CD1c-positive myeloid dendritic cell (primary cell): ENCODE data around the gene APMAP.
"Not testable (repeated sequence)": the region's sequence is repeated elsewhere in the genome, so short reads cannot be mapped to it uniquely, and the experiment has no call there.

Experiments
- DNase-seq: peaks from one replicate; pipeline ENCODE4 v3.0.0-alpha.2; 2016; ENCODE audit errors: extremely low spot score

APMAP gene

GRCh38 chr20:24933266-24933908 lies 59.2 kb downstream of the APMAP start:
- DNase-seq = no peak

GRCh38 chr20:24931893-24932292 lies 60.7 kb downstream of the APMAP start:
- not testable (repeated sequence) for DNase-seq

- not testable (repeated sequence) for DNase-seq
Observed at GRCh38 chr20:24930724-24931688, 61.5 kb downstream of the APMAP start.

- not testable (repeated sequence) for DNase-seq
Observed at GRCh38 chr20:24929867-24930723, 62.5 kb downstream of the APMAP start.

- not testable (repeated sequence) for DNase-seq
Observed at GRCh38 chr20:24929259-24929658, 63.3 kb downstream of the APMAP start.

- not testable (repeated sequence) for DNase-seq
Observed at GRCh38 chr20:24920706-24921105, 71.8 kb downstream of the APMAP start.

GRCh38 chr20:24919665-24920064 lies 72.9 kb downstream of the APMAP start:
- not testable (repeated sequence) for DNase-seq

GRCh38 chr20:24918579-24919566 lies 73.7 kb downstream of the APMAP start:
- no peak for DNase-seq

GRCh38 chr20:24917797-24918578 lies 74.6 kb downstream of the APMAP start:
- DNase-seq = peak; percentile 68

GRCh38 chr20:24917056-24917455 lies 75.5 kb downstream of the APMAP start:
- no peak for DNase-seq

GRCh38 chr20:24916412-24916811 lies 76.1 kb downstream of the APMAP start:
- DNase-seq = no peak

- DNase-seq = no peak
Observed at GRCh38 chr20:24915892-24916291, 76.7 kb downstream of the APMAP start.

GRCh38 chr20:24915440-24915839 lies 77.1 kb downstream of the APMAP start:
- DNase-seq = no peak

GRCh38 chr20:24914388-24915241 lies 77.9 kb downstream of the APMAP start:
- no peak for DNase-seq

- DNase-seq = no peak
Observed at GRCh38 chr20:24913076-24913628, 79.4 kb downstream of the APMAP start.
